Measurements from ENCODE around the gene RPS6KA2.

The RPS6KA2 gene

DNA sequence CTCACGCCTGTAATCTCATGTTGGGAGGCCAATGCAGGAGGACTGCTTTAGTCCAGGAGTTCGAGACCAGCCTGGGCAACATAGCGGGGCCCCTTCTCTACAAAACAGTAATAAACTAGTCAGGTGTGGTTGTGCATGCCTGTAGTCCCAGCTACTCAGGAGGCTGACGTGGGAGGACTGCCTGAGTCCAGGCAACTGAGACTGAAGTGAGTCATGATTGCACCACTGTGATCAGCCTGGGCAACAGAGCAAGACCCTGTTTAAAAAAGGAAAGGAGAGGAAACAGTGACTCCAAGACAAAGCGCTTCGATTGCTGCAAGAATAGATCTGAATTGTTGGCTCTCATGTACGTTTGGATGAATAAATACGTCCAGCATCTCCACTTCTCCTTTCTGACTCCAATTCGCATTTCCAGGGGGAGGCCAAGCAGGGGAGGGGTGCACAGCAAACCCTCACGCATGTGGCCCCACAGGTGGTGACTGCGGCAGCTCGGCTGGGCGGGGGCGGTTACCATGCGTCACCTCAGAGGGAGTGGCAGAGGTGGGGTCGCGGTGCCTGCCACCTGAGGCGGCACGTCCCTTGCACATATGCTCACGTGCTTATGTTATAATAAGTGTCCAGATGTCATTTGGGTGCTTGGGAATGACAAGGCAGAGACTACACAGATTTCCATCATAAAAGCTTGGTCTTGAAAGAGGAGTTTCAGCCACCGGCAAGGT, 149.2 kb downstream of the RPS6KA2 start:
- no peak for DNase-seq

DNA sequence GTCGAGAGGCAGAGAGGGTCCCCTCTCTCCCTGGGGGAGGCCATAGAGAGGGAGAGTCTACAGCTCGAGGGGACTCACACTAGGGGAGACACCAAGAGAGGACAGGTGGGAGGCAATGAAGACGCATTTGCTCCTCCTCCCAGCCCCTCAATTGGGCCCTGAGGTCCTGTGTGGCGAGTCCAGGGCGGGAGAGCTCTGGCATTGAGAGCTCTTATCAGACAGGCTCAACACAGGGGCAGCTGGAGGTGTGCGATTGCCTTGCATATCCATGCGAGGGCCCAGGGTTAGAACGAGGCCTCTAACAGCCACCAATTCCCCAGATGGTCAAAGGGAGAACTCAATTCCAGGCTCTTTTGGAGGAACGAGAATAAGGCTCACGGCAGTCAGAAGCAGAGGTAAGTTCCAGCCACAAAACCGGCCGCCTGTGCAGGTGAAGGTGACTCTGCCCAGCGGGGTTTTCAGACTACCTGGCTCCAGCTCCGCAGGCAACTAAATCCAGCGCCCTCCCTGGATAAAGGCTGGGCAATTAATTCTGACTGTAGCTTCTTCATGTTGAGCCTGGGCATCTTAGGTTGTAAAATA, 150.3 kb downstream of the RPS6KA2 start:
- DNase-seq = no peak

DNA sequence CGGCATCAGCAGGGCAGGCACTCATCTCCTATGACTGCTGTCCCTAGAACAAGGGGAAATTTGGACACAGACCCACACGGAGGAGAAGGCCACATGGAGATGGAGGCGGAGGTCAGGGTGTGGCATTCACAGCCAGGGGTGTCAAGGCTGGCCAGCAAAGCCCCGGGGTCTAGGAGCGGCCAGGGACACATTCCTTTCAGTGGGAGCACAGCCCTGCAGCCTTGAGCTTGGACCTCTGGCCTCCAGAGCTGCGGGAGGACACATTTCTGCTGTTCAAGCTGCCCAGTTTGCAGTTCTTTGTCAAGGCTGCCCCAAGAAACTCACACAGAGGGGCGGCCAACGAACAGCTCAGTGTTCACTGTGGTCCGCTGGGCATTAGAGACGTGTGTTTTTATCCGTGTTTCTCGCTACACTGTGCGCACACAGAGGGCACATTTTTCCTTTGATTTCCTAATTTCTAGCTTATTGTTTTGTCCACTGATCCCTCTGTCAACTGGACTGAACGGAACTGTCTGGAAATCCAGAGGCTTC, 150.9 kb downstream of the RPS6KA2 start:
- DNase-seq = no peak

DNA sequence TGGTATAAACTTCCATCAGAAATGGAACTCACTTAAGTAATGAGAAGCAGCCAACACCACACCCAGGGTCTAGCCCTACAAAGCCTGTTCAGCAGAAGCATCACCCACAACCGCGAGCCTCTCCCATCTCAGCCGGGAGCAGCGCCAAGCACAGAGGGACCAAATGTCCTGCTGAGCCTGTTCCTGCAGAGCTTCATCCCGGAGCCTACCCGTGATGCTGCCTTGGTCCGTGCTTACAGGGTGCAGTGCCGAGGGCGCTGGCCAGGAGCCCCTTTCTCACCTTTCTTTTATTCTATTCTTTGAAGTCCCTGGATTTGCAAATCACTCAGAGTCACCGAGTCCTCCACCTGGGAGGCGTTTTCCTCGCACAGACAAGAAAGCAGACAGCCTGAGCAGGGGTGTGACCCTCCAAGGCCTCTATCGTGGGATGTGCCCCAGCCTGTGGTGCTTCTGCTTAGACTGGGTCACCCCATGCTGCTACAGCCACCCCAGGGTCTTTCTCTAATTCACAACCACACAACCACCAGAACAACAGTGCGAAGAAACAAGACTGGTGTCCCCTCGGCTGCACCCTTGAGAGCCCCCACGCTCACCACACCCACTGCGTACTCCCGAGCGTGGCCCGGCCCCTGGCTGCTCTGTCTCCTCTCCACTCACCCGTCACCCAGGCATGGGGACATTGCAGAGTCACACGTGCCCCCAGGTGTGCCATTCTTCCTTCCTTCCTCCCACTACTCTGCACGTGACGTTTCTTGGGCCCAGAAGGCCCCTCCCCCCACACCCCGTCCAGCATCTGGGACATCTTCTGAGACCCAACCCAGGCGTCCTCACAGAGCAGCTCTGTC, 152.1 kb downstream of the RPS6KA2 start:
- DNase-seq = no peak

DNA sequence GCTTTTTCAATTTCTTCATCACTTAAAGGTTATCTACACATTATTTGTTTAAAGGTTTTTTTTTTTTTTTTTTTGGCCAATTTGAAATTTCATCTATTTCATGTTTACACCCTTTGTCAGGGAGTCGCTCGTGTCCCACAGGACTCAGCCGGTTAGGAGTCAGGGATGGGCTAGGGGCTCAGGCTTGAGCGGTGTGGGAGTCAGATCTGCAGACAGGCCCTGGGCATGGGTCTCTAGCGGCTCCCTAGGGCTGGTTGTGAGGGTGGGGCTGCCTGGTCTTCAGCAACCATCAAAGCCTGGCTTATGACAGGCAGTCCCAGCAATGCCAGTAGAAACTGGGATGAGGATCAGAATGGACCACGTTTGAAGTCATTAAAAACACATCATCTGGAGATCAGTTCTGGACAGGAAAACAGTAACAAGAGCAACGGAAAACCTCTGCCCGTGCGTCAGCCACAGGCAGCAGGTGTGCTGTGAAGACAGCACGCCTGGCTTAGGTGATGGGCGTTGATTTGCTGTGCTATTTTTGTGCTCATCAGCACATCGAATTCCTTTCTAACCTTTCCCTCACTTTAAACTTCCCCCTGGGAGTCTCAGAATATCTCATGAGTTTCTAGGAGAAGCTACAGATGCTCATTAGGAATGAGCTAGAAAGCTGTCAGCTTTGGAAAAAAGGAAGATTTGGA, 153.0 kb downstream of the RPS6KA2 start:
- DNase-seq = no peak

DNA sequence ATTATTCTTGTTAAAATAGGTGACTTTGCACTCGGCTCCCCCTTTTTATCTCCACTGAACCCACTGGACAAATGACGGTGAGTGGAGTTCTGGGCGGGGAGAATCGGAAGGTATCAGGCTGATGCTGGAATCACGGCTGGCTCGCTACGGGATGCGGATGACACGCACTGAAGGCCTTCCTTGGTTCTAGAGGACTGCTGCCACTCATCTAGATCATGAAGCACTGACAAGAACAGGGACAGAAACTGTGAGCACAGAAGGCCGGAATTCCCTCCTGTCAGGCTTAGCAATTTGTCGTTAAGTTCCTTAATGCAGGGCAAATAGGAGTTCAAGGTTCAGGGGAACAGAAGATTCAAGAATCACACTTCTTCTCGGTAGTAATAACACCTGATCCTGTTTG, 154.4 kb downstream of the RPS6KA2 start:
- DNase-seq = no peak

DNA sequence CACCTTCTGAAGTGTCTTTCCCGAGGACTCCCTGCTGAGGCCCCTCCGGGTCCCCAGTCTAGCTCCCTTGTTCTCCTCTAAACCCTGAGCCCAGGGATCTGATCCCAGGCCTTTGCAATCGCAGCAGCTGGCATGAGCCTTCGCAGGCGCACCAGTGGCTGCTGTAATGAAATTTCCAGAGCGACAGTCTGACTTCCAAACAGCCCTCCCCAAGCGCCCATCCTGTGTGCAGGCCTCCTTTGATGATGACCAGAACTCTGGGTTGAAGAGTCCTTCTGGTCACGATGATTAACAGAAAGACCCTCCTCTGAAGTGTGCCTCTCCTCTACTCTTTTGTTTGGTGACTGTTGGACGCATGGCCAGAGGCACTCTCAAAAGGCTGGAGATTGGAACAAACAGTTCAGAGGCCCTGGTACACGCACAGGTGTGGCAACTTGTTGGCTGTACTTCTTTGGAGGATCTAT, 155.2 kb downstream of the RPS6KA2 start:
- no peak for DNase-seq

DNA sequence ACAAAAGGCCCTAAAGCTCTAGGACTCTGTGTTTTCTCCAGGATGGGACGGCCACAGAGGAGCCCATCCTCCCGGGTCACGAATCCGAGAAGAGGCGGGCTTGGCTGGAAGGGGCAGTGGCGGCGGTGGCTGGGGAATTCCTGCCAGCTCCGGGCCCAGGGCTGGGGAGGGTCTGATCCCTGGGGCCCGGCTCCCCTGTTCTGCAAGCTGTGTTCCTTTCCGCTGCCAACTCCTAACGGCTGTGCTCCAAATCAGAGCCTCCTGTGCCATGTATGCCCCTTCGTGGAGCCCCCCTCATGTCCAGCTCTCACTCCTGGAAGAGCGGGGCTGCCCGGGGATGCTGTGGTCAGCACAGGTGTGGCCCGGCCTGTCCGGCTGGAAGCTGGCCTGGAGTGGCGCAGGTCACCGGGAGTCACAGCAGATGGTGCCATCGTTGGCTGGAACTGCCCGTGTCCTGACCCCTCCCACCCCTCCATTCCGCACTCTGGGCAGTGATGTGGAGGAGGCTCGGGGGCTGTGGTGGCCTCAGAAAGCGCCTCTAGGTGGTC, 156.1 kb downstream of the RPS6KA2 start:
- no peak for DNase-seq

DNA sequence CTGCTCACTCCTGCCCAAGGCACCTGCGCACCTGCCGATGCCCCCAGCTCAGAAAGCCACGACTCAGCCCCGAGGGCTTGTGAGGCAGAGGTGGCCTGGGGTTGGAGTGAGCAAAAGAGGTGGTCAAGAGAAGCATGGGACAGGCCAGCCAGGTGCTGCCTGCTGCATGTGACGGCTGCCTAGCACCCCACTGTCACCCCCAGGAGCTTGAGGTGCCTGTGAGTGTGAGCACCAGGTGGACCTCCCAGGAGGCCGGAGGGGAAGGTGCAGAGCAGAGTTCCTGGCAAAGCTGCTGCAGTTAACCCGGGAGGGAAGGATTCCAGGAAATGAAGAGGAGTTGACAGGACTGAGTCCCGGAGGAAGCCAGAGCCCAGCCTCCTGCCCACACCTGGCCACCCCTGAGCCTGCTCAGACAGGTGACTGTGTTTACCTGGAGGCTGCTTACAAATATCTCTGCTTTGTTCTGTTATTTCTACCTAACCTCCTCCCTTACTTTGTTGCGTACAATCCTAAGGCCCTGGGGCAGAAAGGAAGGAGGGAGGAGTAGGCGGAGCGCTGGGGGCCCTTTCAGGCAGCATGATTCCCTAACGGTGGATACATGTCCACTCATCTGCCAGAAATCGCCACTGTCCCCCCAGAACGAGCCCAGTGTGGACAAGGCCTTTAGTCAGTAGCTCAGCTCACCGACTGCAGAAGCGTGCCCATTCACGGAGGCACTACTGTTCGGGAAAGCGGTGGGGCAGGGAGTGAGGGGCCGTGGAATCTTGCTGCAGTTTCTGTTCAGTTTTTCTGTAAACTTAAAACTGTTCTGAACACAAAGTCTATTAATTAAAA, 156.8 kb downstream of the RPS6KA2 start:
- no peak for DNase-seq

DNA sequence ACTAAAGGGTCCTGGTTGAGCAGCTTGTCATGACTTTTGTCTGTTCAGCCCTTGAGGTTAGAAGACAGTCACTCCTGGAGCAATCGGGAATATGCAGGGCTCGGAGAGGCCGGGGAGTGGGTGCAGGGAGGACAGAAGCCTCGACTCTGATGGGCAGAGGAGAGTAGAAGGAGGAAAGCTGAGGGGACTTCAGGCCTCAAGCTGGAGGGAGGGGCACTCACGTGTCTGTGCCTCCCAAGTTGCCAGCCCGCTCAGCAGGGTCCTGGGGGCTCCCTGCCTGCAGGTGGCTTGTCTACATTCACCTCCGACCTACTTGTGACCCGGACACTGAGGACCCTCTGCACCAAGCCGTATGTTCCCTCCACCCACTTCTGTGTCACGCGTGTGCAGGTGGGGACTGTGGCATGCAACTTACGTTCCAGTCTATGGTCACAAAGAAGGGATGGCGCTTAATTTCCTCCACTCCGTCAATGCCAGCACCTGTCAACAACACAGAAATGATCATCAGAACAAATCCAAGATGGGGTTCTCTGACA, 157.6 kb downstream of the RPS6KA2 start:
- DNase-seq = no peak

DNA sequence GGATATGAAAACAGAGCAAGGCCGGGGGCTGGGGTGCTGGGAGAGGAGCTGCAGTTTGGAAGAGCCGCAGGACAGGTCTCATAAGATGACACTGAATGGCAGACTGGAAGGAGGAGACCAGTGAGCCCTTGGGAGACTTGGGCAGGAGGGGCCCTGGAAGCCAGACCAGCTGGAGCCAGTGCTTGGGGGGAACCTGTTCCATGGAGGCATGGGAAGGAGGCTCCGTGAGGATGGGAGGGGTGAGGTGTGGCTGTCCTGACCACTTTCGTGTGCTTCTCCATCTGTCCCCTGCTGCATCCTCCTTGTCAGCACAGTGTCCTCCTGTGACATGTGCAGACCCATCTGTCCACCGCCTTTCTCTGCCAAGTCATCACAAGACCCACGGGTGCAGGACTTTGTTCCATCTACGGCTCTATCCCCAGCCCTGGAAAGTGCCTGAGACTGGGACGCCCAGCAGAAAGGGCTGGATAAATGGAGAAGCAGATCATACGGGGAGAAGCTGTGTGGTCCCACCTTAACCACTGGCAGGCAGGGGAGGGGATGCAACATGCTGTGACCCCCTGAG, 159.5 kb downstream of the RPS6KA2 start:
- no peak for DNase-seq

DNA sequence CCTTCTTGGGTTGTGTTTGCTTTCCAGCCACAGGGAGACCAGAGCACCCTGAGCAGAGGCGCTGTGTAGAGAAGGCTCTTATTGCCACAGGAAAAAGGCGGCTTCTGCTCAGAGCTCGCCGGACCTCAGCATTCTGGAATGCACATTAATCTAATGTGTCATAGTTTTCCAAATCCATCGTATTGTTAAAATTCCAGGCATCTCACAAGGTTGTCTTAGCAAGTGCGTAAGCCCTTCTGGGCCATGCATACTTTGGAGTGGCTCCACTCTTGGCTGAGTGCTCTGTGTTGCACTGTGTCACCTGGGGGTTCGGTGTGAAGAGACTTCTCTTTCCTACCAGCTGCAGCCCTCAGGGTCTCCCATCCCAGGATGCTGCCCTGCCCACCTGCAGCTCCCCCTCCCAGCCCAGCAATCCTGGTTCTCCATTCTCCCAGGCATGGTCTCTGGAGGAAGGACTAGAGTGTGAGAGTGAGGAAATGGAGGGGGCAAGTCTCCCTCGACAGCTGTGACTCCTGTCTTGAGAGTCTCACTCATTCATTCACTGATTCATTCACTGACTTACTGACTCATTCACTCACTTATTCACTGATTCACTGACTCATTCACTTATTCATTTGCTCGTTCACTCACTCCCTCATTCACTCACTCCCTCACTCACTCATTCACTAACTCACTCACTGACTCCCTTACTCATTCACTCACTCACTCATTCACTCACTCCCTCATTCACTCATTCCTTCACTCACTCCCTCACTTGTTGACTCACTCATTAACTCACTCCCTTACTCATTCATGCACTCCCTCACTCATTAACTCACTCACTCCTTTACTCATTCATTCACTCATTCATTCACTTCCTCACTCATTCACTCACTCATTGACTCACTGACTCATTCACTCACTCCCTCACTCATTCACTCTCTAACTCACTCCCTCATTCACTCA, 160.6 kb downstream of the RPS6KA2 start:
- DNase-seq = peak; percentile 92

DNA sequence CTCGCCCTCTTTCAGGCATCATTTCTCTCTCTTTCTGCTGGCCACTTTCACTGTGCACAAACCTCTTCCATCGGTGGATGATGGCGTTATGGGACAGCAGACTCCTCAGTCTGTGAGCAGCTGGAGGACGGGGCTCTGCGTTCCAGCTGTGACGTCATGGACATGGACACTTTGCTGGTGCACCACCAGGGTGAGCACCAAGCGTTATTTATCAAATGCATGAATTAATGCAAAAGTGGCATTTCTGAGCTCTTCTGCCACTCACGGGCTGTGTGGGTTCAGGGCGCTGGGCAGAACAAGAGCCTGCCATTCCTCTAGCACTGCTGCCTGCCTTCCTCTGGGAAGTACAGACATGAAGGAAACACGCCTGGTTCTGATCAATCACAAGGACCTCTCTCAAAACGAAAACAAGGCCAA, 161.4 kb downstream of the RPS6KA2 start:
- DNase-seq = peak; percentile 56

DNA sequence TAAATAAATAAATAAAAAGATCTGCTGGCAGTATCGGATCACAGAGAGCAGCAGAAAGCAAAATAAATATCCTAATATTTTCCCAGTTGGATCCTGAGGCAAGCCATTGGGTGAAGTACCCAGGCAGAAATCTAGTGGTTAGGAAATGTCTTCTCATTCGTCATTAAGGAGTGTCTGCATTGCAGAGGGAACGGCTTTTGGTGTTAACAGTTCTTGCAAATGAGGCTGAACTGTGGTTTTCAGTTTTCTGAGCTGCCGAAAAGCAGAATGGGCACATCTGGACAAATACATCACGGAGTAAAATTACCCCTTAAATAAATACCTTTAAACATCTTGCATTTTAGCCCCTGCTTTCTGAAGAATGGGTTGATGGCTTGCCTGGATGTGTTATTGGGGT, 162.1 kb downstream of the RPS6KA2 start:
- DNase-seq = no peak

DNA sequence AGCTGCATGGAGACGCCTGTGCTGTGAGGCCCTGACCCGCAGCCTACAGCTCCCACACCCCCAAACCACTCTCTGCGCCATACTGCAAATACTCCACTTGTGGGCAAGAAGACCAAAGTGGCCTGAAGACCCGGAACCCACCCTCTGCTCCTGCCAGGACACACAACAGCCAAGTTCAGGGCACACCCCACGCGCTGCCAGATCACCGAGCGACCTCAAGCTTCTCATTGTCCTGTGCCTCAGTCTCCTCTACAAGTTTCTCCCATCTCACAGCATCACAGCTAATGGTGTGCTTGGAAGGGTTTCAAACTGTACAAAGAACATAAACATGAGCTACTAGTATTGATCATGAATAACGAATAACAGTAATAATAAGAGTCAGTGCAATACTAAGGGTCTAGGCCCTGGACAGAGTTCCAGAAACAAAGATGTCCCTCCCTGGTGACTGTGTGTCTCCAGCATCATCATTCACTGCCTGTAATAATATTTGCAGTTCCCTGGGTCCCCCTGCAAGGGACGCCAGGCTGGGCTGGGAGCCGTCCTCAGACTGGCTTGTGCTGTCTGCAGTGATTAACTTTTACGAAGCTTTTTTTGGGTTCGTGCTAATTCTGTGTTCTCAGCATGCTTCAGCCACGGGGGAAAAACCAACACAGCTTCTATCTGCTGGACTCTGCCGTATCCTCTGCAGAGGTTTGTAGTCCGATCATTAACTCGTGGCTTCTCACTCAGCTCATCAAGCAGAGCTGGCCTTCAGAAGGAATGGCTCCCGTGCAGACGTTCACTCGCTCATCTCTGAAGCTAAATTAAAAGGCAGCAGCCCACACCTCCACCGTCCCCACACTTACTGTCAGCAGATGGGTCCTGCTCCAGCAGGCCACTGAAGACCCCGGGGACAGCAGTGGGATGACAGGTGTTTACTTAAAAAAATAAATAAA, 162.7 kb downstream of the RPS6KA2 start:
- no peak for DNase-seq

DNA sequence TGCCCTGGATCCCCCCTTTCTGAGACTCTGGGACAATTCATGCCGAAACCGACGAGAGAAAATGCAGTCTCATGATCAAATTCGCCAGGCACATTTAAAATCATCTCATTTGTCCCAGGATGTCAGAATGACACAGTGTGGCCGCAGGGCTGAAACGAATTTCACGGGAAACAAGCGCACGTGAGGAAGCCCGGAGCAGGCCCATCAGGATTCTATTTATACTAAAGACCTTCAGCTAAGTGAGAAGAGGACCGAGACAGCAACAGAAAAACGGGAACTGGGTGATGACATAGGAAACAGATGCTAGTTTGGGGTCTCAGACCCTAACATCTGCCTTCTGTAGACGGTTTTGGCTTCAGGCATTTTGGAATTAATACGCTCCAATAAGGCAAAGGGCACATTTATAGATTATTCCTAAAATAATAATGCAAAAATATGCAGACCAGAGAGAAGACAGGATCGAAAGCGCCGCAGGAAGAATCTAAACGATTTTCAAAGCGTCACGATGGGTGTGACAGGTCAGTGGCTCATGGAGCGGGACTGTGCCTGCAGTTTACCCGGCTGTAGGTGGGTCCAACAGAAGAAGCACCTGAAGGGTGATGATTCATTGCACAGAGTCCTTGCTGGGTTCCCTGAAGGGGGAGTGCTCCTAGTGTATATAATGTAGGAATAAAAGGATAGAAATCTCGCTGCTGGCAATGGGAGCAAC, 163.5 kb downstream of the RPS6KA2 start:
- no peak for DNase-seq

DNA sequence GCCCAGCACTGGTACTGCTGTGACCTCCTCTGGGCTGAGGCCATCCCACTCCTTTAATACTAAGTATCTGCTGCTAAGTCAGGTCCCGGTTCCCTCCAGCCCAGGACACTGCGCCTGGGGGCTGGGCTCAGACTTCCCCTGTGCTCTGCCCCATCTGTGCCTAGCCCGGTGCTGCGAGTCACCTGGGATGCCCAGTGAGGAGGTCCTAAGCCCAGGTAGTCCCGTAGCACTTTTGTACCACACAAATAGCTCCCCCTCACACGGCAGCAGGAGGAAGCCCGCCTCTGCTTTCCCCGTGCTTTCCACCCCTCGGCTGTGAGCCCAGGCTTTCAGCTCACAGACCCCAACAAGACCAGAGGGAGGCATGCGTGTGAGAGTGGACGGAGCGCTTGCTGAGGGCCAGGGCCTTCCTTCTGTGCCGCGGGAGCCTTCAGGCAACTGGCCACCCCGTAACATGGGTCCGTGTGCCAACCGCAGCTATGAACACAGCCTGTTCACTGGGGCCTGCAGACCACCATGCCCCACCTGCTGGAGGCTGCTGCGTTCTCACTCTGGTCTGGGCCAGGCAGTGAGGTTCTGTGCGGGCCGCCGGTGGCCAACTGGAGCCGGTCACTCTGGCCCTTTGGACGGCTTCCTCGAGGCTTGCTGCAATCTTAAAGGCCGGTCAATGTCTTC, 164.5 kb downstream of the RPS6KA2 start:
- DNase-seq = no peak
